SK-N-SH treated with all-trans-retinoic acid at 6 μM for 48 hours (cell line): ENCODE results near the gene OR2B6.

ENCODE experiments used
- ATAC-seq: fragments of 200-7000 bp; cut with Tn5 transposase; 3 replicates; pipeline ENCODE4 v1.9.1; 2020; ENCODE audit warnings: mild to moderate bottlenecking, moderate library complexity
- ARNTL ChIP-seq: fragments of 450-650 bp; formaldehyde crosslinking; IDR thresholded peaks from 2 replicates; pipeline ENCODE4 v1.5.0; 2020; ENCODE audit warnings: low read depth, mild to moderate bottlenecking, moderate library complexity, borderline replicate concordance
- BACH2 ChIP-seq: fragments of 250-450 bp; sonication (Bioruptor Pico); IDR thresholded peaks from 2 replicates; pipeline ENCODE4 v1.9.0; 2021; ENCODE audit warnings: mild to moderate bottlenecking, borderline replicate concordance
- CREB5 ChIP-seq: fragments of 250-450 bp; sonication (Bioruptor Pico); IDR thresholded peaks from 2 replicates; pipeline ENCODE4 v1.5.1; 2020; ENCODE audit warnings: low read depth, mild to moderate bottlenecking, moderate library complexity
- CSDC2 ChIP-seq: fragments of 250-450 bp; sonication (Bioruptor Pico); IDR thresholded peaks from 2 replicates; pipeline ENCODE4 v1.5.0; 2020; ENCODE audit warnings: mild to moderate bottlenecking, moderate library complexity
- CSRNP3 ChIP-seq: fragments of 250-450 bp; sonication (Bioruptor Pico); IDR thresholded peaks from 2 replicates; pipeline ENCODE4 v1.5.1; 2021; ENCODE audit warnings: mild to moderate bottlenecking, moderate library complexity
- ESRRG ChIP-seq: fragments of 250-450 bp; sonication (Bioruptor Pico); IDR thresholded peaks from 2 replicates; pipeline ENCODE4 v1.6.1; 2021; ENCODE audit warnings: mild to moderate bottlenecking
- GLIS3 ChIP-seq: fragments of 250-450 bp; sonication (Bioruptor Pico); IDR thresholded peaks from 2 replicates; pipeline ENCODE4 v1.5.0; 2020; ENCODE audit warnings: mild to moderate bottlenecking, moderate library complexity
- ISL1 ChIP-seq: fragments of 250-450 bp; sonication (Bioruptor Pico); IDR thresholded peaks from 2 replicates; pipeline ENCODE4 v2.1.2; 2022; ENCODE audit warnings: mild to moderate bottlenecking, moderate library complexity
- OSR1 ChIP-seq: fragments of 250-450 bp; sonication (Bioruptor Pico); IDR thresholded peaks from 2 replicates; pipeline ENCODE4 v1.8.0; 2022; ENCODE audit warnings: moderate library complexity, mild to moderate bottlenecking, inconsistent platforms
- PATZ1 ChIP-seq: fragments of 250-450 bp; sonication (Bioruptor Pico); IDR thresholded peaks from 2 replicates; pipeline ENCODE4 v1.8.0; 2020; ENCODE audit warnings: mild to moderate bottlenecking, moderate library complexity, borderline replicate concordance
- POU6F1 ChIP-seq: fragments of 250-450 bp; sonication (Bioruptor Pico); IDR thresholded peaks from 2 replicates; pipeline ENCODE4 v1.8.0; 2021; ENCODE audit warnings: low read depth, mild to moderate bottlenecking, moderate library complexity, borderline replicate concordance
- PPARA ChIP-seq: fragments of 250-450 bp; sonication (Bioruptor Pico); IDR thresholded peaks from 2 replicates; pipeline ENCODE4 v1.5.0; 2020; ENCODE audit warnings: mild to moderate bottlenecking, borderline replicate concordance
- RARB ChIP-seq: fragments of 250-450 bp; sonication (Bioruptor Pico); IDR thresholded peaks from 2 replicates; pipeline ENCODE4 v1.8.0; 2021; ENCODE audit warnings: mild to moderate bottlenecking, moderate library complexity
- SNAI2 ChIP-seq: fragments of 250-450 bp; sonication (Bioruptor Pico); IDR thresholded peaks from 2 replicates; pipeline ENCODE4 v1.5.0; 2020; ENCODE audit warnings: mild to moderate bottlenecking, moderate library complexity
- TCF4 ChIP-seq: fragments of 250-450 bp; sonication (Bioruptor Pico); IDR thresholded peaks from 2 replicates; pipeline ENCODE4 v1.8.0; 2021; ENCODE audit warnings: mild to moderate bottlenecking, moderate library complexity, borderline replicate concordance
- TOX ChIP-seq: fragments of 250-450 bp; sonication (Bioruptor Pico); IDR thresholded peaks from 2 replicates; pipeline ENCODE4 v1.8.0; 2021; ENCODE audit warnings: mild to moderate bottlenecking, moderate library complexity, borderline replicate concordance
- TSHZ2 ChIP-seq: fragments of 250-450 bp; sonication (Bioruptor Pico); IDR thresholded peaks from 2 replicates; pipeline ENCODE4 v1.5.0; 2020; ENCODE audit warnings: mild to moderate bottlenecking, moderate library complexity
- ZC3H10 ChIP-seq: fragments of 250-450 bp; sonication (Bioruptor Pico); IDR thresholded peaks from 2 replicates; pipeline ENCODE4 v1.5.1; 2021; ENCODE audit warnings: mild to moderate bottlenecking, moderate library complexity
- ZFP3 ChIP-seq: fragments of 250-450 bp; sonication (Bioruptor Pico); IDR thresholded peaks from 2 replicates; pipeline ENCODE4 v1.5.0; 2020; ENCODE audit warnings: mild to moderate bottlenecking, moderate library complexity
- ZFP30 ChIP-seq: fragments of 450-650 bp; formaldehyde crosslinking; IDR thresholded peaks from 2 replicates; pipeline ENCODE4 v1.5.0; 2022; ENCODE audit warnings: mild to moderate bottlenecking, moderate library complexity
- ZNF565 ChIP-seq: fragments of 450-650 bp; formaldehyde crosslinking; conservative IDR thresholded peaks from 2 replicates; pipeline ENCODE4 v1.5.0; 2020; ENCODE audit warnings: low read depth, mild to moderate bottlenecking, moderate library complexity
- ZNF70 ChIP-seq: fragments of 450-650 bp; formaldehyde crosslinking; IDR thresholded peaks from 2 replicates; pipeline ENCODE4 v1.5.0; 2020; ENCODE audit warnings: mild to moderate bottlenecking, moderate library complexity

The OR2B6 gene

GRCh38 chr6:27956941-27957340, at the start of gene OR2B6:
Gene OR2B6 (plus strand): TSS chr6:27957241. CDS start chr6:27957241, 0 bp downstream.
- no peak for ATAC-seq
- no peak for TF ChIP-seq PPARA (CRISPR knock-in tag)
- TF ChIP-seq ZNF70, result no peak
- no peak for TF ChIP-seq TOX
- TF ChIP-seq PATZ1, result no peak
- no peak for TF ChIP-seq TSHZ2 (CRISPR knock-in tag)
- TF ChIP-seq ZNF565, result no peak
- TF ChIP-seq CSRNP3 (CRISPR knock-in tag), result no peak
- TF ChIP-seq RARB, result no peak
- TF ChIP-seq CSDC2, result no peak
- no peak for TF ChIP-seq TCF4 (CRISPR knock-in tag)

- TF ChIP-seq CREB5 (CRISPR knock-in tag) (no peak), GLIS3 (no peak), ARNTL (CRISPR knock-in tag) (no peak), ISL1 (no peak), OSR1 (CRISPR knock-in tag) (no peak), TSHZ2 (CRISPR knock-in tag) (no peak), PPARA (CRISPR knock-in tag) (no peak), ZNF565 (no peak), TCF4 (CRISPR knock-in tag) (no peak)
Measured at GRCh38 chr6:27908017-27908416, 49.0 kb upstream of the OR2B6 start.

GRCh38 chr6:27911956-27912446, 45.0 kb upstream of the OR2B6 start, which contains the start of gene OR2B2:
Gene OR2B2 (minus strand): TSS chr6:27912396. CDS start chr6:27912319, 77 bp downstream.
- no peak for TF ChIP-seq TSHZ2 (CRISPR knock-in tag)
- no peak for TF ChIP-seq BACH2 (CRISPR knock-in tag)
- no peak for TF ChIP-seq SNAI2 (CRISPR knock-in tag)
- no peak for TF ChIP-seq ESRRG (CRISPR knock-in tag)
- no peak for TF ChIP-seq ZNF565
- TF ChIP-seq GLIS3, result no peak
- TF ChIP-seq ARNTL (CRISPR knock-in tag), result no peak
- TF ChIP-seq ISL1, result no peak
- no peak for TF ChIP-seq ZC3H10 (CRISPR knock-in tag)
- no peak for TF ChIP-seq OSR1 (CRISPR knock-in tag)
- TF ChIP-seq PPARA (CRISPR knock-in tag), result no peak
- no peak for TF ChIP-seq TOX
- TF ChIP-seq RARB, result no peak
- TF ChIP-seq POU6F1 (CRISPR knock-in tag), result no peak
- no peak for TF ChIP-seq ZFP3
- no peak for TF ChIP-seq ZFP30
- TF ChIP-seq, all 23 proteins: peak for 0
- ATAC-seq, result no peak

More at GRCh38 chr6:27908017-27908416, 49.0 kb upstream of the OR2B6 start:
- ATAC-seq, result no peak
